HCT116 (cell line): ENCODE results near the gene ELF5. TPM values are rescaled to one million over a fixed set of nuclear protein-coding genes. Genes with fewer than 3 reads are reported as not detected.

Experiments
- ATAC-seq: fragments of 200-7000 bp; cut with Tn5 transposase; 2 replicates; pipeline ENCODE4 v1.9.1; 2020; ENCODE audit warnings: mild to moderate bottlenecking, moderate library complexity
- BruUV-seq: library from RNA; stranded (reverse); fragments of 400-500 nt; replicated peaks from 2 replicates; lab custom pipeline; 2021; lab: Mats Ljungman, UMichigan
- CTCF ChIA-PET: fragments of 300-600 bp; sonication (Branson Sonifier 250); formaldehyde crosslinking; loops from one replicate; lab custom pipeline; 2021; ENCODE audit warnings: antibody characterized with exemption; lab: Charles Lee
- POLR2A ChIA-PET: fragments of 300-600, 350-600 bp; sonication (Branson Sonifier 250); formaldehyde crosslinking; loops from one replicate; lab custom pipeline; 2021; ENCODE audit warnings: antibody characterized with exemption; lab: Charles Lee
- RAD21 ChIA-PET, 2 experiments: fragments of 300-600 bp; sonication (Branson Sonifier 250); formaldehyde crosslinking; loops; one replicate each; lab custom pipeline; 2023; ENCODE audit warnings: low total read pairs in 2 of 2; ENCODE audit not compliant: uncharacterized antibody in 2 of 2, unreplicated experiment in 2 of 2, low non-redundant PET in 1 of 2; lab: Charles Lee
- DNase-seq: peaks from one replicate; pipeline ENCODE4 v3.0.0-alpha.2; 2010; ENCODE audit warnings: low read depth, low spot score
- H2AFZ ChIP-seq: fragments of 200-600 bp; shearing (Covaris generic), sonication (generic); 2 replicates; pipeline ENCODE4 v1.6.1; 2017; ENCODE audit warnings: low read depth, mixed run types, mixed read lengths, antibody characterized with exemption, low read length; ENCODE audit not compliant: poor library complexity, severe bottlenecking
- H3K27ac ChIP-seq: 2 replicates; pipeline ENCODE4 v1.5.1; 2012; ENCODE audit warnings: low read depth, low read length
- H3K27me3 ChIP-seq: fragments of 200-600 bp; sonication (generic); 2 replicates; pipeline ENCODE4 v1.6.1; 2016; ENCODE audit warnings: mixed run types, low read length, mixed read lengths; ENCODE audit not compliant: insufficient read depth
- H3K36me3 ChIP-seq, 2 experiments: fragments of 200-500 bp in 1 of 2; fragments of 200-600 bp in 1 of 2; sonication (Bioruptor generic) in 1 of 2; sonication (generic) in 1 of 2; 2 replicates each; pipeline versions ENCODE4 v1.5.1 to v1.6.1; 2014 to 2016; ENCODE audit warnings: low read length in 2 of 2, inconsistent platforms in 1 of 2, mixed read lengths in 1 of 2, mixed run types in 1 of 2; ENCODE audit not compliant: insufficient read depth in 2 of 2, control insufficient read depth in 1 of 2
- H3K4me1 ChIP-seq, 2 experiments: fragments of 200-600 bp in 1 of 2; sonication (generic) in 1 of 2; 2 replicates each; pipeline versions ENCODE4 v1.5.1 to v1.6.1; 2012 to 2017; ENCODE audit warnings: low read length in 2 of 2, inconsistent platforms in 1 of 2, mild to moderate bottlenecking in 1 of 2, mixed read lengths in 1 of 2, mixed run types in 1 of 2, moderate library complexity in 1 of 2; ENCODE audit not compliant: insufficient read depth in 2 of 2, control insufficient read depth in 1 of 2
- H3K4me2 ChIP-seq: fragments of 200-600 bp; sonication (generic); 2 replicates; pipeline ENCODE4 v1.6.1; 2017; ENCODE audit warnings: mixed run types, low read length, mixed read lengths
- H3K4me3 ChIP-seq, 2 experiments: fragments of 200-600 bp in 1 of 2; sonication (generic) in 1 of 2; replicated peaks in 1 of 2; 2 replicates each; pipeline ENCODE4 v1.5.1; 2011 to 2016; ENCODE audit warnings: low read length in 2 of 2, control low read depth in 1 of 2, low read depth in 1 of 2, mild to moderate bottlenecking in 1 of 2, mixed read lengths in 1 of 2, mixed run types in 1 of 2
- H3K79me2 ChIP-seq: fragments of 200-600 bp; sonication (generic); 2 replicates; pipeline ENCODE4 v1.6.1; 2017; ENCODE audit warnings: mild to moderate bottlenecking, mixed run types, low read length, moderate library complexity, mixed read lengths; ENCODE audit not compliant: insufficient read depth
- H3K9ac ChIP-seq: fragments of 200-600 bp; sonication (generic); 2 replicates; pipeline ENCODE4 v1.6.1; 2016; ENCODE audit warnings: low read length, mixed read lengths
- H3K9me2 ChIP-seq: fragments of 200-600 bp; sonication (generic), shearing (Covaris generic); 2 replicates; pipeline ENCODE4 v1.6.1; 2017; ENCODE audit warnings: mixed run types, mild to moderate bottlenecking, moderate library complexity; ENCODE audit not compliant: insufficient read depth
- H3K9me3 ChIP-seq, 2 experiments: fragments of 200-500 bp in 1 of 2; fragments of 200-600 bp in 1 of 2; sonication (Bioruptor generic) in 1 of 2; sonication (generic) in 1 of 2; 2 replicates each; pipeline ENCODE4 v1.6.1; 2014 to 2017; ENCODE audit warnings: low read length in 2 of 2, mixed read lengths in 2 of 2, inconsistent platforms in 1 of 2, low read depth in 1 of 2, mild to moderate bottlenecking in 1 of 2, mixed run types in 1 of 2, moderate library complexity in 1 of 2; ENCODE audit not compliant: control insufficient read depth in 1 of 2, insufficient read depth in 1 of 2
- H4K20me1 ChIP-seq: fragments of 200-600 bp; sonication (generic), shearing (Covaris generic); 2 replicates; pipeline ENCODE4 v1.6.1; 2017; ENCODE audit warnings: mixed run types, mild to moderate bottlenecking, moderate library complexity; ENCODE audit not compliant: insufficient read depth
- ATF3 ChIP-seq: IDR thresholded peaks from 2 replicates; pipeline ENCODE4 v1.6.1; 2012
- CEBPB ChIP-seq: IDR thresholded peaks from 2 replicates; pipeline ENCODE4 v1.6.1; 2012; ENCODE audit warnings: low read depth
- EGR1 ChIP-seq: IDR thresholded peaks from 2 replicates; pipeline ENCODE4 v1.6.1; 2012; ENCODE audit warnings: low read depth
- EZH2 ChIP-seq: fragments of 200-600 bp; sonication (generic); IDR thresholded peaks from 2 replicates; pipeline ENCODE4 v1.6.1; 2017; ENCODE audit warnings: antibody characterized with exemption, mixed run types
- EZH2phosphoT487 ChIP-seq: fragments of 200-600 bp; IDR thresholded peaks from 2 replicates; pipeline ENCODE4 v1.6.1; 2018; ENCODE audit warnings: antibody characterized with exemption, borderline replicate concordance
- FOSL1 ChIP-seq: IDR thresholded peaks from 2 replicates; pipeline ENCODE4 v1.6.1; 2012; ENCODE audit warnings: low read depth
- JUND ChIP-seq: IDR thresholded peaks from 2 replicates; pipeline ENCODE4 v1.6.1; 2012
- MAX ChIP-seq: IDR thresholded peaks from 2 replicates; pipeline ENCODE4 v1.6.1; 2012
- POLR2A ChIP-seq: IDR thresholded peaks from 2 replicates; pipeline ENCODE4 v1.7.0; 2011; ENCODE audit warnings: borderline replicate concordance; ENCODE audit not compliant: insufficient read depth, insufficient read length; ENCODE audit errors: extremely low read depth
- RAD21 ChIP-seq: IDR thresholded peaks from 2 replicates; pipeline ENCODE4 v1.6.1; 2012; ENCODE audit warnings: low read depth, mild to moderate bottlenecking
- SIN3A ChIP-seq: IDR thresholded peaks from 2 replicates; pipeline ENCODE4 v1.6.1; 2012; ENCODE audit warnings: low read depth
- SRF ChIP-seq: IDR thresholded peaks from 2 replicates; pipeline ENCODE4 v1.6.1; 2012; ENCODE audit warnings: low read depth
- TCF7L2 ChIP-seq: IDR thresholded peaks from 2 replicates; pipeline ENCODE4 v1.7.0; 2011; ENCODE audit warnings: borderline replicate concordance, inconsistent platforms; ENCODE audit not compliant: insufficient read depth, insufficient read length; ENCODE audit errors: extremely low read depth
- YY1 ChIP-seq: IDR thresholded peaks from 2 replicates; pipeline ENCODE4 v1.6.1; 2011; ENCODE audit warnings: low read length, low read depth, moderate library complexity, mild to moderate bottlenecking; ENCODE audit not compliant: insufficient replicate concordance; ENCODE audit errors: extremely low read depth
- ZFX ChIP-seq: fragments of 450-650 bp; IDR thresholded peaks from 2 replicates; pipeline ENCODE4 v1.6.1; 2017
- intact Hi-C: fragments of 100-400 bp; cut with micrococcal nuclease; formaldehyde crosslinking; loops from 2 replicates; pipeline ENCODE4 v1.10.0; 2022
- total RNA-seq: library from RNA; stranded (reverse); gene quantifications from one replicate; pipeline ENCODE4 v1.2.1, GENCODE V29; 2021; ENCODE audit not compliant: unreplicated experiment
- TF ChIP-seq, protein P1 (sequence below): IDR thresholded peaks from 2 replicates; pipeline ENCODE4 v1.6.1; 2012; ENCODE audit warnings: low read depth
- TF ChIP-seq, protein P2 (sequence below), 3 experiments: fragments of 200-600 bp in 1 of 3; sonication (generic) in 1 of 3; IDR thresholded peaks in 2 of 3; conservative IDR thresholded peaks in 1 of 3; 2 replicates each; pipeline ENCODE4 v1.5.1; 2012 to 2017; ENCODE audit warnings: low read depth in 2 of 3, low read length in 2 of 3, antibody characterized with exemption in 1 of 3, borderline replicate concordance in 1 of 3, control low read depth in 1 of 3, mild to moderate bottlenecking in 1 of 3, mixed read lengths in 1 of 3, mixed run types in 1 of 3, moderate library complexity in 1 of 3; ENCODE audit not compliant: insufficient read depth in 1 of 3

ELF5 gene
- total RNA-seq, 1 experiment from 2014 or later = 0.32 TPM

GRCh38 chr11:34522188-34522587, 8.6 kb upstream of the ELF5 start:
- CTCF ChIA-PET = no interaction called here
- Histone ChIP-seq H3K9ac (no peak overlapping the region), H3K4me1 (no peaks in the 10 kb centered on the region), H2AFZ (no peak overlapping the region), H4K20me1 (no peaks in the 10 kb centered on the region), H3K79me2 (no peaks in the 10 kb centered on the region), H3K36me3 (no peaks in the 10 kb centered on the region), H3K9me3 (no peaks in the 10 kb centered on the region), H3K9me2 (no peaks in the 10 kb centered on the region), H3K4me3 (no peak overlapping the region)
- intact Hi-C loops = no loop called here
- no TSS peak for BruUV-seq
- no peak for ATAC-seq
- RAD21 ChIA-PET = no interaction called here
- TF ChIP-seq, protein P1, sequence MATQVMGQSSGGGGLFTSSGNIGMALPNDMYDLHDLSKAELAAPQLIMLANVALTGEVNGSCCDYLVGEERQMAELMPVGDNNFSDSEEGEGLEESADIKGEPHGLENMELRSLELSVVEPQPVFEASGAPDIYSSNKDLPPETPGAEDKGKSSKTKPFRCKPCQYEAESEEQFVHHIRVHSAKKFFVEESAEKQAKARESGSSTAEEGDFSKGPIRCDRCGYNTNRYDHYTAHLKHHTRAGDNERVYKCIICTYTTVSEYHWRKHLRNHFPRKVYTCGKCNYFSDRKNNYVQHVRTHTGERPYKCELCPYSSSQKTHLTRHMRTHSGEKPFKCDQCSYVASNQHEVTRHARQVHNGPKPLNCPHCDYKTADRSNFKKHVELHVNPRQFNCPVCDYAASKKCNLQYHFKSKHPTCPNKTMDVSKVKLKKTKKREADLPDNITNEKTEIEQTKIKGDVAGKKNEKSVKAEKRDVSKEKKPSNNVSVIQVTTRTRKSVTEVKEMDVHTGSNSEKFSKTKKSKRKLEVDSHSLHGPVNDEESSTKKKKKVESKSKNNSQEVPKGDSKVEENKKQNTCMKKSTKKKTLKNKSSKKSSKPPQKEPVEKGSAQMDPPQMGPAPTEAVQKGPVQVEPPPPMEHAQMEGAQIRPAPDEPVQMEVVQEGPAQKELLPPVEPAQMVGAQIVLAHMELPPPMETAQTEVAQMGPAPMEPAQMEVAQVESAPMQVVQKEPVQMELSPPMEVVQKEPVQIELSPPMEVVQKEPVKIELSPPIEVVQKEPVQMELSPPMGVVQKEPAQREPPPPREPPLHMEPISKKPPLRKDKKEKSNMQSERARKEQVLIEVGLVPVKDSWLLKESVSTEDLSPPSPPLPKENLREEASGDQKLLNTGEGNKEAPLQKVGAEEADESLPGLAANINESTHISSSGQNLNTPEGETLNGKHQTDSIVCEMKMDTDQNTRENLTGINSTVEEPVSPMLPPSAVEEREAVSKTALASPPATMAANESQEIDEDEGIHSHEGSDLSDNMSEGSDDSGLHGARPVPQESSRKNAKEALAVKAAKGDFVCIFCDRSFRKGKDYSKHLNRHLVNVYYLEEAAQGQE = no peak
- TF ChIP-seq SIN3A (no peak), POLR2A (no peak)
- TF ChIP-seq, all 23 proteins: peak for 0
- H3K4me2 ChIP-seq = no peak overlapping the region
- DNase-seq = no peak
- POLR2A ChIA-PET = no interaction called here
- no peak overlapping the region for H3K27ac ChIP-seq
- no peaks in the 10 kb centered on the region for H3K27me3 ChIP-seq

- DNase-seq (no peak), ATAC-seq (no peak)
- ChIA-PET CTCF (no interaction called here), POLR2A (no interaction called here), RAD21 (no interaction called here)
- no peaks in the 10 kb centered on the region for H4K20me1 ChIP-seq
- no peaks in the 10 kb centered on the region for H3K9me3 ChIP-seq
- no peaks in the 10 kb centered on the region for H3K27me3 ChIP-seq
- no peaks in the 10 kb centered on the region for H3K36me3 ChIP-seq
- no peak overlapping the region for H3K4me2 ChIP-seq
- intact Hi-C loops = no loop called here
- H3K4me3 ChIP-seq = no peak overlapping the region
- no TSS peak for BruUV-seq
- TF ChIP-seq ATF3 (no peak), YY1 (no peak), MAX (no peak), CEBPB (no peak), SRF (no peak), TCF7L2 (no peak), RAD21 (no peak), EZH2phosphoT487 (no peak), EZH2 (no peak), JUND (no peak), FOSL1 (no peak), EGR1 (no peak), ZFX (no peak)
- TF ChIP-seq, protein P2, sequence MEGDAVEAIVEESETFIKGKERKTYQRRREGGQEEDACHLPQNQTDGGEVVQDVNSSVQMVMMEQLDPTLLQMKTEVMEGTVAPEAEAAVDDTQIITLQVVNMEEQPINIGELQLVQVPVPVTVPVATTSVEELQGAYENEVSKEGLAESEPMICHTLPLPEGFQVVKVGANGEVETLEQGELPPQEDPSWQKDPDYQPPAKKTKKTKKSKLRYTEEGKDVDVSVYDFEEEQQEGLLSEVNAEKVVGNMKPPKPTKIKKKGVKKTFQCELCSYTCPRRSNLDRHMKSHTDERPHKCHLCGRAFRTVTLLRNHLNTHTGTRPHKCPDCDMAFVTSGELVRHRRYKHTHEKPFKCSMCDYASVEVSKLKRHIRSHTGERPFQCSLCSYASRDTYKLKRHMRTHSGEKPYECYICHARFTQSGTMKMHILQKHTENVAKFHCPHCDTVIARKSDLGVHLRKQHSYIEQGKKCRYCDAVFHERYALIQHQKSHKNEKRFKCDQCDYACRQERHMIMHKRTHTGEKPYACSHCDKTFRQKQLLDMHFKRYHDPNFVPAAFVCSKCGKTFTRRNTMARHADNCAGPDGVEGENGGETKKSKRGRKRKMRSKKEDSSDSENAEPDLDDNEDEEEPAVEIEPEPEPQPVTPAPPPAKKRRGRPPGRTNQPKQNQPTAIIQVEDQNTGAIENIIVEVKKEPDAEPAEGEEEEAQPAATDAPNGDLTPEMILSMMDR (IDR thresholded peaks at IDR 0.05 in 2 of 3, conservative IDR thresholded peaks at IDR 0.05 in 1 of 3; ENCODE audit: borderline replicate concordance in 1 of 3, insufficient read depth in 1 of 3, low read depth in 2 of 3, low read length in 2 of 3) = no peak
- no peaks in the 10 kb centered on the region for H3K79me2 ChIP-seq
- no peaks in the 10 kb centered on the region for H3K9me2 ChIP-seq
- no peak overlapping the region for H3K9ac ChIP-seq
- H3K27ac ChIP-seq = no peak overlapping the region
- no peak overlapping the region for H2AFZ ChIP-seq
- H3K4me1 ChIP-seq = no peaks in the 10 kb centered on the region
Measured at GRCh38 chr11:34521265-34521664, 7.7 kb upstream of the ELF5 start.
